ENCODE measurements around the gene SAAL1. TPM values are rescaled to one million over a fixed set of nuclear protein-coding genes. Genes with fewer than 3 reads are reported as not detected.

Gene SAAL1
- total RNA-seq, 4 donors from 2014 or later: 9.6 to 13.0 (median 12.8) TPM

DNA sequence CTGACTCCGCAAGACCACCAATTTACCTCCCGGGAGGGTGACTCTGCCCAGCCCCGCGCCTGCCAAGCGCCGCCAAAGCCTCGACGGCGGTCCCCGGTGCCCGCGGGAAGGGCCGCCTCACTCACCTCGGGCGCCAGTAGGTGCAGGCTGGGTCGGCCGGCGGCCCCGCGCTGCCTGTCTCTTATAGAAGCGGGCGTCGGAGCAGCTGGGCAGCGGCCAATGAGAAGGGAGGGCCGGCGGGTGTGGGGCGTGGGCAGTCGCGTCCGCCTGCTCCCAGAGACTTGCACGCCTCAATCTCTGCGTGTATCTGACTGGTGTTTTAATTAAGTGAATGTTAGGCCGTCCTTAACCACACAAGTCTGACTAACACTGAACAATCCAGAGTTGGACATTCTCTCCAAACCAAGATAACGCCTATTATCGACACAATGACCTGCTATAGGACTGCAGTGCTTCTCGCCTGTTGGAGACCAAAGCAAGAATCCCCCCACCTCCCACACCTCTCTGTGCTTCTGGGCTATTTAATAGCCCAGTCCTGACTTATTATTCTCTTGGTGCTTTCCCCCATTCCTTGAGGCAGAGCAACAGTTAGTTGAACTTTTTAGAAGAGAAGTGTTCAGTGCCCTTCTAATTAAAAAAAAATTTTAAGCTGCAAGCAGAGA is 59.6 kb downstream of the SAAL1 start, which contains the start of gene TPH1:
TPH1 (minus strand) TSS at position 154 of the 662 bp plus-strand sequence. CDS start 5,507 bp downstream, outside the sequence.
- Histone ChIP-seq H3K36me3 (no peaks in the 10 kb centered on the region), H3K9me3 (no peaks in the 10 kb centered on the region), H3K27me3 (peaks cover 0 to 62% (median 3%) of the 10 kb centered on the region in 4 donors), H3K4me1 (peaks cover 0 to 11% (median 0%) of the 10 kb centered on the region in 3 donors), H3K4me3 (peak within 1 kb of the TSS in 1 of 4 donors; percentile 27), H3K27ac (no peak within 1 kb of the TSS)
- 5 to 33% methylated on average over 3 to 15 of the region's 36 CpGs for WGBS, 2 donors
- no peak for TF ChIP-seq POLR2A (IDR thresholded peaks at IDR 0.05)
- TF ChIP-seq, protein P1, sequence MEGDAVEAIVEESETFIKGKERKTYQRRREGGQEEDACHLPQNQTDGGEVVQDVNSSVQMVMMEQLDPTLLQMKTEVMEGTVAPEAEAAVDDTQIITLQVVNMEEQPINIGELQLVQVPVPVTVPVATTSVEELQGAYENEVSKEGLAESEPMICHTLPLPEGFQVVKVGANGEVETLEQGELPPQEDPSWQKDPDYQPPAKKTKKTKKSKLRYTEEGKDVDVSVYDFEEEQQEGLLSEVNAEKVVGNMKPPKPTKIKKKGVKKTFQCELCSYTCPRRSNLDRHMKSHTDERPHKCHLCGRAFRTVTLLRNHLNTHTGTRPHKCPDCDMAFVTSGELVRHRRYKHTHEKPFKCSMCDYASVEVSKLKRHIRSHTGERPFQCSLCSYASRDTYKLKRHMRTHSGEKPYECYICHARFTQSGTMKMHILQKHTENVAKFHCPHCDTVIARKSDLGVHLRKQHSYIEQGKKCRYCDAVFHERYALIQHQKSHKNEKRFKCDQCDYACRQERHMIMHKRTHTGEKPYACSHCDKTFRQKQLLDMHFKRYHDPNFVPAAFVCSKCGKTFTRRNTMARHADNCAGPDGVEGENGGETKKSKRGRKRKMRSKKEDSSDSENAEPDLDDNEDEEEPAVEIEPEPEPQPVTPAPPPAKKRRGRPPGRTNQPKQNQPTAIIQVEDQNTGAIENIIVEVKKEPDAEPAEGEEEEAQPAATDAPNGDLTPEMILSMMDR (IDR thresholded peaks at IDR 0.05): no peak
- intact Hi-C loops (cut with DNase I): no loop called here
- no peak for DNase-seq

DNA sequence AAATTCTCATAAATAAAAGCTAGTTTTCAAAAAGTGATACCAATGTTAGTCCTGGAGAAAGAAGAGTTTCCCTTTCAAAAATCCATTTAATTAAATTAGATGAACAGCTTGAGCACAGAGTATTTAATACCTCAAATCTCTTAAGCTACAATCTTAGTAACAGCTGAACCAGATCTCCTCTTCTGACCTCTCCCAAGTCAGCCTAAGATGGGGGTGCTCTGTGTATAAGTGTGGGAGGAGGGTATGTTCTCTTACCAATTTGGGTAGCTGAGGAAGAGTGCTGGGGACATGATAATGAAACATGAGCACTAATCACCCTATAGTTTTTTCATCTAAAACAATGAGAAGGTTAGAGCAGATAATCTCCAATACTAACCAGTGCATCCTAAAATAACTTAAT is 69.4 kb downstream of the SAAL1 start:
- H3K27me3 ChIP-seq: no peaks in the 10 kb centered on the region
- intact Hi-C loops (cut with DNase I): no loop called here
- H3K27ac ChIP-seq: no peak overlapping the region
- H3K4me1 ChIP-seq: no peaks in the 10 kb centered on the region
- no peak for TF ChIP-seq POLR2A (IDR thresholded peaks at IDR 0.05)
- TF ChIP-seq, protein P1 (IDR thresholded peaks at IDR 0.05): no peak
- no peak for DNase-seq
- no peaks in the 10 kb centered on the region for H3K9me3 ChIP-seq
- no peaks in the 10 kb centered on the region for H3K36me3 ChIP-seq
- no peak overlapping the region for H3K4me3 ChIP-seq

Small RNA genes within 50 kb of the gene (small RNA-seq; reads per million reads assigned to genes)
- gene HIGD1AP5: 0 reads per million in 4 donors

Other genes starting within 250 kb of the SAAL1 start
- 10 to 100 TPM in 3 of 4 donors, 1 to 10 TPM in 1; 4.2 to 35.7 (median 13.4) TPM for gene SERGEF, start 93.0 kb downstream of the SAAL1 start, total RNA-seq
- under 1 TPM; 0.06 to 0.38 (median 0.15) TPM for gene TPH1, start 59.8 kb downstream of the SAAL1 start, total RNA-seq
- under 1 TPM in 2 of 4 donors, not detected in 2; 0.29 to 0.44 TPM for gene MRGPRX3, start 26.5 kb upstream of the SAAL1 start, total RNA-seq
- not detected for gene MRGPRX4, start 66.8 kb upstream of the SAAL1 start, total RNA-seq
- gene SAA4, start 130.7 kb upstream of the SAAL1 start, total RNA-seq: 1 to 10 TPM in 1 of 4 donors, not detected in 3; 1.3 TPM
- gene SAA2, start 142.6 kb upstream of the SAAL1 start, total RNA-seq: 10 to 100 TPM in 2 of 4 donors, 1 to 10 TPM in 1, not detected in 1; 5.4 to 79.8 (median 12.9) TPM
- gene SAA1, start 160.2 kb upstream of the SAAL1 start, total RNA-seq: 100 to 1,000 TPM in 1 of 4 donors, 10 to 100 TPM in 2, 1 to 10 TPM in 1; 2.3 to 207 (median 22.6) TPM
- gene HPS5, start 216.1 kb upstream of the SAAL1 start, total RNA-seq: 10 to 100 TPM; 10.8 to 21.2 (median 15.5) TPM
- gene GTF2H1, start 216.5 kb upstream of the SAAL1 start, total RNA-seq: 10 to 100 TPM; 33.5 to 77.4 (median 54.8) TPM